SU-DHL-6 (cell line): Measurements from ENCODE around the gene LELP1.

ENCODE experiments used
- CTCF ChIP-seq: fragments of 200-600 bp; sonication (generic); IDR thresholded peaks from one replicate; pipeline ENCODE4 v1.5.1; 2017; ENCODE audit warnings: antibody characterized with exemption, mild to moderate bottlenecking, low read length, moderate library complexity; ENCODE audit not compliant: insufficient read depth, poor library complexity, severe bottlenecking
- EZH2phosphoT487 ChIP-seq: fragments of 200-600 bp; sonication (generic), shearing (Covaris generic); conservative IDR thresholded peaks from 2 replicates; pipeline ENCODE4 v1.6.1; 2018; ENCODE audit warnings: mild to moderate bottlenecking, antibody characterized with exemption, low read length, moderate library complexity, mixed read lengths

- TF ChIP-seq EZH2phosphoT487 (no peak), CTCF (no peak)
Measured at GRCh38 chr1:153231785-153232184, 28.6 kb downstream of the LELP1 start.
